ENCODE measurements around the gene ENKD1. TPM values are rescaled to one million over a fixed set of nuclear protein-coding genes. Genes with fewer than 3 reads are reported as not detected.

Gene ENKD1
- total and polyA plus RNA-seq, 2 donors (not counting 1 experiment from before 2014, with no cell fraction given): 13.3 to 14.3 TPM

DNA sequence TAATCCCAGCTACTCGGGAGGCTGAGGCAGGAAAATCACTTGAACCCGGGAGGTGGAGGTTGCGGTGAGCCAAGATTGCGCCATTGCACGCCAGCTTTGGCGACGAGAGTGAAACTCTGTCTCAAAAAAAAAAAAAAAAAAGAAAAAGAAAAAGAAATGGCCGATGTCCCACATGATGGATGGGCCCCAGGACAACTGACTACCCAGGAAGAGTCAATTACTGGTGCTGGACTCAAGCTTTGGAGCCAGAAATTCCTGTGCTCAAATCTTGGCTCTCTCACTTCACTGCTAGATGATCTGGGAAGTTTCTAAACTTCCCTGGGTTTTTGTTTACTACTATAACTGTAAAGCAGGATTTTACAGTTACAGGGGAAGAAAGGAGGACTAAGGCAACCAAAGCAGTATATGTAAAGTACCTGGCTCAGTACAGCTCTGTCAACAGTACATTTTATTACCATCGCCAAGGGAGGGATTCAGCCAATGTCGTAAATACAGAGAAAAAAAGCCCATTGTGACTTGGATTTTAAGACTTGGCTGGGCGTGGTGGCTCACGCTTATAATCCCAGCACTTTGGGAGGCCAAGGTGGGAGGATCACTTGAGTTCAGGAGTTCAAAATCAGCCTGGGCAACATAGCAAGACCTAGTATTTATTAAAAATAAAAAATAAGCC, 11.9 kb upstream of the ENKD1 start:
- no peak overlapping the region for H3K27ac ChIP-seq (ENCODE audit: low read length in 2 of 2)
- Mint-ChIP-seq H3K4me1 (peaks cover 14% of the 10 kb centered on the region), H3K9me3 (ENCODE audit: insufficient read depth) (no peaks in the 10 kb centered on the region), H3K27me3 (no peaks in the 10 kb centered on the region), H3K4me3 (no peak overlapping the region), H3K27ac (no peak overlapping the region)
- ChIA-PET CTCF (interaction anchor here (1.0 kb wide), 2 partner anchors 11 to 138 kb away, joined by 3 to 4 read pairs; no protein-coding TSS in a partner anchor), POLR2A (interaction anchor here (0.7 kb wide), 1 partner anchor 86 kb away, joined by 3 read pairs; no protein-coding TSS in a partner anchor)
- intact Hi-C loops (cut with micrococcal nuclease): no loop called here
- no peak overlapping the region for H2AFZ ChIP-seq (ENCODE audit: insufficient read depth, low read depth, low read length, poor library complexity, severe bottlenecking)
- ATAC-seq (ENCODE audit: low read depth) (no peak), DNase-seq (no peak)
- no peaks in the 10 kb centered on the region for H4K20me1 ChIP-seq (ENCODE audit: control insufficient read depth, insufficient read depth, low read length, poor library complexity, severe bottlenecking)
- H3K4me2 ChIP-seq (replicated peaks; ENCODE audit: low read depth, low read length, poor library complexity, severe bottlenecking): no peak overlapping the region
- no peak for TF ChIP-seq EZH2 (IDR thresholded peaks at IDR 0.05; ENCODE audit: borderline replicate concordance, insufficient read depth, low read depth, low read length, poor library complexity, severe bottlenecking)
- TF ChIP-seq, protein P1, sequence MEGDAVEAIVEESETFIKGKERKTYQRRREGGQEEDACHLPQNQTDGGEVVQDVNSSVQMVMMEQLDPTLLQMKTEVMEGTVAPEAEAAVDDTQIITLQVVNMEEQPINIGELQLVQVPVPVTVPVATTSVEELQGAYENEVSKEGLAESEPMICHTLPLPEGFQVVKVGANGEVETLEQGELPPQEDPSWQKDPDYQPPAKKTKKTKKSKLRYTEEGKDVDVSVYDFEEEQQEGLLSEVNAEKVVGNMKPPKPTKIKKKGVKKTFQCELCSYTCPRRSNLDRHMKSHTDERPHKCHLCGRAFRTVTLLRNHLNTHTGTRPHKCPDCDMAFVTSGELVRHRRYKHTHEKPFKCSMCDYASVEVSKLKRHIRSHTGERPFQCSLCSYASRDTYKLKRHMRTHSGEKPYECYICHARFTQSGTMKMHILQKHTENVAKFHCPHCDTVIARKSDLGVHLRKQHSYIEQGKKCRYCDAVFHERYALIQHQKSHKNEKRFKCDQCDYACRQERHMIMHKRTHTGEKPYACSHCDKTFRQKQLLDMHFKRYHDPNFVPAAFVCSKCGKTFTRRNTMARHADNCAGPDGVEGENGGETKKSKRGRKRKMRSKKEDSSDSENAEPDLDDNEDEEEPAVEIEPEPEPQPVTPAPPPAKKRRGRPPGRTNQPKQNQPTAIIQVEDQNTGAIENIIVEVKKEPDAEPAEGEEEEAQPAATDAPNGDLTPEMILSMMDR (IDR thresholded peaks at IDR 0.05): no peak
- peaks cover 4 to 5% of the 10 kb centered on the region in 2 donors for H3K4me1 ChIP-seq (ENCODE audit: control insufficient read depth in 2 of 2, insufficient read depth in 2 of 2, low read length in 2 of 2)
- no peak overlapping the region for H3K9ac ChIP-seq (ENCODE audit: low read length)
- H3K4me3 ChIP-seq (ENCODE audit: control extremely low read depth in 1 of 5, extremely low read depth in 1 of 5, insufficient read depth in 1 of 5, low read depth in 2 of 5, low read length in 4 of 5): no peak overlapping the region
- 100% methylated on average over 8 of the region's 12 CpGs for WGBS (ENCODE audit: insufficient coverage)
- no peaks in the 10 kb centered on the region for H3K79me2 ChIP-seq (ENCODE audit: control insufficient read depth, insufficient read depth, low read length)
- H3K27me3 ChIP-seq (replicated peaks in 1 of 4; ENCODE audit: control extremely low read depth in 1 of 4, control insufficient read depth in 3 of 4, insufficient read depth in 4 of 4, low read length in 3 of 4): no peaks in the 10 kb centered on the region
- peaks cover 0 to 11% of the 10 kb centered on the region in 2 experiments for H3K36me3 ChIP-seq (replicated peaks in 1 of 2; ENCODE audit: control extremely low read depth in 1 of 2, control insufficient read depth in 1 of 2, extremely low read depth in 1 of 2, insufficient read depth in 2 of 2, low read length in 1 of 2)
- H3K9me3 ChIP-seq (ENCODE audit: control extremely low read depth in 1 of 3, control insufficient read depth in 2 of 3, insufficient read depth in 1 of 3, low read length in 2 of 3): no peaks in the 10 kb centered on the region

DNA sequence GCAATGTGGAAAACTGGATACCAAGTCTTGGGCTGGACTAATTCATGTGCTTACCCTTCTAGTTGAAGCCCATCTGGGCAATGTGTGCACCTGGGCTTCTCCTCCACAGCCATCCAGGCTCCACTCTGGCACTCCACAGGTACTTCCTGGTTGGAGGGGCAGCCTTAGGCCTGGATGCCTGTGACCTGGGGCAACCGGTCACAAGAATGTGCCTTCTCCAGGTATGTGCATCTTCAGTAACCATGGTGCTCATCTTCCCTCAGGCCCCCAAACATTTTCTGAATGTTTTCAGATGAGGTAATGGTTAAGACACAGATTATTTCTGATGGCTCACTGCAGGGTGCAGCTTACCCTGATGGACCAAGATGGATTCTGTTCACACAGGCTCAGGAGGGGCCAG, 11.2 kb upstream of the ENKD1 start:
- no peak for TF ChIP-seq EZH2 (IDR thresholded peaks at IDR 0.05; ENCODE audit: borderline replicate concordance, insufficient read depth, low read depth, low read length, poor library complexity, severe bottlenecking)
- TF ChIP-seq, protein P1 (IDR thresholded peaks at IDR 0.05): no peak
- no peak overlapping the region for H3K27ac ChIP-seq (ENCODE audit: low read length in 2 of 2)
- CTCF ChIA-PET: interaction anchor here (1.0 to 1.4 kb wide), 2 partner anchors 139 to 160 kb away, joined by 3 to 4 read pairs; no protein-coding TSS in a partner anchor
- peaks cover 0 to 4% of the 10 kb centered on the region in 2 experiments for H3K36me3 ChIP-seq (replicated peaks in 1 of 2; ENCODE audit: control extremely low read depth in 1 of 2, control insufficient read depth in 1 of 2, extremely low read depth in 1 of 2, insufficient read depth in 2 of 2, low read length in 1 of 2)
- Mint-ChIP-seq H3K27me3 (no peaks in the 10 kb centered on the region), H3K4me3 (no peak overlapping the region), H3K9me3 (ENCODE audit: insufficient read depth) (no peaks in the 10 kb centered on the region), H3K4me1 (peaks cover 17% of the 10 kb centered on the region), H3K27ac (no peak overlapping the region)
- no peaks in the 10 kb centered on the region for H4K20me1 ChIP-seq (ENCODE audit: control insufficient read depth, insufficient read depth, low read length, poor library complexity, severe bottlenecking)
- no CpG with 5 or more reads among the region's 1 CpG for WGBS (ENCODE audit: insufficient coverage)
- peaks cover 7 to 12% of the 10 kb centered on the region in 2 donors for H3K4me1 ChIP-seq (ENCODE audit: control insufficient read depth in 2 of 2, insufficient read depth in 2 of 2, low read length in 2 of 2)
- intact Hi-C loops (cut with micrococcal nuclease): no loop called here
- POLR2A ChIA-PET: no interaction called here
- H3K79me2 ChIP-seq (ENCODE audit: control insufficient read depth, insufficient read depth, low read length): no peaks in the 10 kb centered on the region
- no peak overlapping the region for H3K4me3 ChIP-seq (ENCODE audit: control extremely low read depth in 1 of 5, extremely low read depth in 1 of 5, insufficient read depth in 1 of 5, low read depth in 2 of 5, low read length in 4 of 5)
- no peaks in the 10 kb centered on the region for H3K27me3 ChIP-seq (replicated peaks in 1 of 4; ENCODE audit: control extremely low read depth in 1 of 4, control insufficient read depth in 3 of 4, insufficient read depth in 4 of 4, low read length in 3 of 4)
- H3K9me3 ChIP-seq (ENCODE audit: control extremely low read depth in 1 of 3, control insufficient read depth in 2 of 3, insufficient read depth in 1 of 3, low read length in 2 of 3): no peaks in the 10 kb centered on the region
- H2AFZ ChIP-seq (ENCODE audit: insufficient read depth, low read depth, low read length, poor library complexity, severe bottlenecking): no peak overlapping the region
- DNase-seq (no peak), ATAC-seq (ENCODE audit: low read depth) (no peak)
- no peak overlapping the region for H3K4me2 ChIP-seq (replicated peaks; ENCODE audit: low read depth, low read length, poor library complexity, severe bottlenecking)
- H3K9ac ChIP-seq (ENCODE audit: low read length): no peak overlapping the region

Measured in B cell (primary cell).